Metanephros (tissue), 1 donor: ENCODE results near the gene ARSI. TPM values are rescaled to one million over a fixed set of nuclear protein-coding genes. Genes with fewer than 3 reads are reported as not detected.

Experiments
- total RNA-seq: library from RNA; depleted of rRNA; stranded (reverse); fragments of >200 nt; gene quantifications from one replicate; pipeline ENCODE4 v1.2.3, GENCODE V29; 2014

The ARSI gene
- 5.3 TPM for total RNA-seq

GRCh38 chr5:150302301-150303069, at the start of gene ARSI:
Gene ARSI (minus strand): TSS chr5:150302905. CDS start chr5:150302373, 532 bp downstream.

GRCh38 chr5:150289551-150290390, 12.9 kb downstream of the ARSI start, which contains the start of gene CAMK2A:
Gene CAMK2A (minus strand): TSS chr5:150289773. CDS start chr5:150289625, 148 bp downstream.

Other genes starting within 250 kb of the ARSI start
- gene CSF1R, start 216.4 kb downstream of the ARSI start, total RNA-seq: 39.5 TPM
- 182 TPM for gene PDGFRB, start 147.1 kb downstream of the ARSI start, total RNA-seq
- gene CDX1, start 136.1 kb downstream of the ARSI start, total RNA-seq: 0.18 TPM
- 0.06 TPM for gene SLC6A7, start 112.8 kb downstream of the ARSI start, total RNA-seq
- 14.4 TPM for gene CAMK2A, start 13.1 kb downstream of the ARSI start, total RNA-seq
- gene TCOF1, start 54.8 kb upstream of the ARSI start, total RNA-seq: 22.4 TPM
- gene CD74, start 110.0 kb upstream of the ARSI start, total RNA-seq: 619 TPM
- gene RPS14, start 146.8 kb upstream of the ARSI start, total RNA-seq: 2,051 TPM
- 88.0 TPM for gene NDST1, start 205.2 kb upstream of the ARSI start, total RNA-seq